ENCODE data around the gene FN3KRP.
"Not testable (repeated sequence)": the region's sequence is repeated elsewhere in the genome, so short reads cannot be mapped to it uniquely, and the experiment has no call there.

Gene FN3KRP

DNA sequence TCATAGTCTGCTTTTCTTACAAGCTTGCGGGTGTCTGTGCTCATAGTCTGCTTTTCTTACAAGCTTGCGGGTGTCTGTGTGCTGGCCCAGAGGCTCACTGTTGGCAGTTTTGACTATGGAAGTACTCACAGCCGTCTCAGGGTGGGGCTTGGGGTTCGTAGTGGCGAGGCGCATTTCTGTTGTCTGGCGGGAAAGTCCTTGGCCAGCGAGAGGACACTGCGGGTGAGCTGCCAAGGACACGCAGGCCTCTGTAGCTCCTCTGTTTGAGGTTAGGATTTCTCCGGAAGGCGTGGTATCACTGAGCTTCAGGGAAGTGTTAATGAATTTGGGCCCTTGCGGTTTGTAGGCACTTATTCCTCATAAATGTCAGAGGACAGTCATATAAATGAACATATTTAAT is 48.9 kb downstream of the FN3KRP start:
- ChIA-PET CTCF (interaction anchor here (0.9 to 2.2 kb wide), 5 partner anchors 10 to 103 kb away, joined by 3 to 9 read pairs (median 7); no protein-coding TSS in a partner anchor), POLR2A (no interaction called here)
- TF ChIP-seq, protein P1, sequence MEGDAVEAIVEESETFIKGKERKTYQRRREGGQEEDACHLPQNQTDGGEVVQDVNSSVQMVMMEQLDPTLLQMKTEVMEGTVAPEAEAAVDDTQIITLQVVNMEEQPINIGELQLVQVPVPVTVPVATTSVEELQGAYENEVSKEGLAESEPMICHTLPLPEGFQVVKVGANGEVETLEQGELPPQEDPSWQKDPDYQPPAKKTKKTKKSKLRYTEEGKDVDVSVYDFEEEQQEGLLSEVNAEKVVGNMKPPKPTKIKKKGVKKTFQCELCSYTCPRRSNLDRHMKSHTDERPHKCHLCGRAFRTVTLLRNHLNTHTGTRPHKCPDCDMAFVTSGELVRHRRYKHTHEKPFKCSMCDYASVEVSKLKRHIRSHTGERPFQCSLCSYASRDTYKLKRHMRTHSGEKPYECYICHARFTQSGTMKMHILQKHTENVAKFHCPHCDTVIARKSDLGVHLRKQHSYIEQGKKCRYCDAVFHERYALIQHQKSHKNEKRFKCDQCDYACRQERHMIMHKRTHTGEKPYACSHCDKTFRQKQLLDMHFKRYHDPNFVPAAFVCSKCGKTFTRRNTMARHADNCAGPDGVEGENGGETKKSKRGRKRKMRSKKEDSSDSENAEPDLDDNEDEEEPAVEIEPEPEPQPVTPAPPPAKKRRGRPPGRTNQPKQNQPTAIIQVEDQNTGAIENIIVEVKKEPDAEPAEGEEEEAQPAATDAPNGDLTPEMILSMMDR (IDR thresholded peaks at IDR 0.05; ENCODE audit: control extremely low read depth, extremely low read depth, low read depth, missing control alignments) = no peak
- DNase-seq (ENCODE audit: extremely low spot score) = no peak

DNA sequence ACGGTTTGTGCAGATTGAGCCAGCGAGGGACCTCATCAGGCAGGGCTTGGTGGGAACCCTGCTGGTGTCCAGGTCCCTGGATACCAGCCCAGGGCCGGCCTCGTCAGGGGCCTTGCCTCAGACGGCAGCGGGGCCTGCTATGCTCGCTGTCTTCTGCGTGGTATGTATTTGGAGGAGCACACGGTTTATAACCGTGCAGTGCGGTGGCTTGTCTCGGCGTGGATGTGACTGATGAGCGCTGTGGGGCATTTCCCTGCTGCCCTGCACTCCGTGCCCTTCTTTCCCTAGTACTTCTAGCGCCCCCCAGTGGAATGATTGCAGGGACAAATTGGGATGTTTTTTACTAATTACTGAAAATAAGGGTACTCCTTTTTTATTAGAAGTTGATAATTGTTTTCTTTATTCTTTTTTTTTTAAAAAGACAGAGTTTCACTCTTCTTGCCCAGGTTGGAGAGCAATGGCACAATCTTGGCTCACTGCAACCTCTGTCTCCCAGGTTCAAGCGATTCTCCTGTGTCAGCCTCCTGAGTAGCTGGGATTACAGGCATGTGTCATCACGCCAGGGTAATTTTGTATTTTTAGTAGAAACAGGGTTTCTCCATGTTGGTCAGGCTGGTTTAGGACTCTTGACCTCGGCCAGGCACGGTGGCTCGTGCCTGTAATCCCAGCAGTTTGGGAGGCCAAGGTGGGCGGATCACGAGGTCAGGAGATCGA is 50.7 kb downstream of the FN3KRP start:
- DNase-seq (ENCODE audit: extremely low spot score) = peak; percentile 67
- POLR2A ChIA-PET = no interaction called here
- TF ChIP-seq, protein P1 (IDR thresholded peaks at IDR 0.05; ENCODE audit: control extremely low read depth, extremely low read depth, low read depth, missing control alignments) = peak; percentile 58
- CTCF ChIA-PET = interaction anchor here (0.7 to 2.9 kb wide), 9 partner anchors 9 to 100 kb away, joined by 3 to 17 read pairs (median 4); no protein-coding TSS in a partner anchor

DNA sequence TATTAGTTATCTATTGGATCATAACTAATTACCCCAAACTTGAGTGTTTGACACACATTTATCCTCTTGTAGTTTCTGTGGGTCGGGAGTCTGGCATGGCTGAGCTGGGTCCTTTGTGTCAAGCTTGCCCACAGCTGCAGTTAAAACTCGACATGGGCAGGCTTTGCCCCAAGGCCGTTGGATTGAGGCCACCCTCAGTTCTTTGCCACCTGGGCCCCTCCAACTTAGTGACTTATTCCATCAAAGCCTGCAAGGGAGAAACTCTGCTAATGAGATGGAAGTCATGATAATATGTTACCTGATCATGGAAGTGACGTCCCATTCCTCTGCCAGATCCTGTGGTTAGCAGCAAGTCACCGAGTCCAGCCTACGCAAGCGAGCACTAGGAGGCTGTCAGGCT is 52.5 kb downstream of the FN3KRP start:
- CTCF ChIA-PET = interaction anchor here (1.7 to 2.9 kb wide), 3 partner anchors 10 to 101 kb away, joined by 4 to 17 read pairs (median 5); no protein-coding TSS in a partner anchor
- POLR2A ChIA-PET = no interaction called here

DNA sequence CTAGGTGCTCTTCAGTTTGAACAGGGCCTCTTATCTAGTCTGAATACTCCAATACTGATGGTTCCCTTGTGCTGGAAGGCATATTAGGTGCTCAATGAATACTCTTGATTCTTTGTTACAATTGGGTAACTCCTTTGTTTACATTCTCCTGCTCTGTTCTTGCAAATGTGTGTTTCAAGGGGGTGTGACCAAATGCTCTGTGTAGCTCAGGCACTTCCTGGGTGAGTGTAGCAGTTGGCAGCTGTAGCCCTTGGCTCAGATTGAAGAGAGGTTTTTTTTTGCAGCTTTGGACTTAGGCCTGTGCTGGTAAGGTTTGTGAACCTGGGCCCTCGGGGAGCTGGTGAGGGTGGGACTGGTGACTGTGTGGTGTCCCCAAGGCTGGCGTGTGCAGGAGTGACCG is 55.5 kb downstream of the FN3KRP start:
- TF ChIP-seq, protein P1 (IDR thresholded peaks at IDR 0.05; ENCODE audit: control extremely low read depth, extremely low read depth, low read depth, missing control alignments) = no peak
- ChIA-PET CTCF (interaction anchor here (3.0 to 3.1 kb wide), 2 partner anchors 9 to 103 kb away, joined by 14 to 17 read pairs; no protein-coding TSS in a partner anchor), POLR2A (no interaction called here)
- DNase-seq (ENCODE audit: extremely low spot score) = no peak

More for the DNA sequence above, 52.5 kb downstream of the FN3KRP start:
- TF ChIP-seq, protein P1 (IDR thresholded peaks at IDR 0.05; ENCODE audit: control extremely low read depth, extremely low read depth, low read depth, missing control alignments) = no peak
- no peak for DNase-seq (ENCODE audit: extremely low spot score)

DNA sequence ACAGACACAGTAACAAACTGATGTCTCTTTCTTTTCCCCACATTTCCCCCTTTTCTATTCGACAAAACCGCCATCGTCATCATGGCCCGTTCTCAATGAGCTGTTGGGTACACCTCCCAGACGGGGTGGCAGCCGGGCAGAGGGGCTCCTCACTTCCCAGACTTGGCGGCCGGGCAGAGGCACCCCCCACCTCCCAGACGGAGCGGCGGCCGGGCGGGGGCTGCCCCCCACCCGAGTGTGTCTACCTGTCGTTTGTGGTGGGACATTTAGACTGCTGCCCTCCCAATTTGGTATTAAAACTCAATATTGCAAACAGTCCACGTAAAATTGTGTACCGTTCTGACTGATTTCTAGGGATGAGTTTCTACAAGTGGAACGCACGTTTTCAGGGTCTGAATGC is 58.0 kb downstream of the FN3KRP start:
- DNase-seq (ENCODE audit: extremely low spot score); POLR2A ChIA-PET: not testable (repeated sequence)
- CTCF ChIA-PET = interaction anchor here (1.2 to 2.9 kb wide), 3 partner anchors 18 to 110 kb away, joined by 3 to 15 read pairs (median 5); no protein-coding TSS in a partner anchor

DNA sequence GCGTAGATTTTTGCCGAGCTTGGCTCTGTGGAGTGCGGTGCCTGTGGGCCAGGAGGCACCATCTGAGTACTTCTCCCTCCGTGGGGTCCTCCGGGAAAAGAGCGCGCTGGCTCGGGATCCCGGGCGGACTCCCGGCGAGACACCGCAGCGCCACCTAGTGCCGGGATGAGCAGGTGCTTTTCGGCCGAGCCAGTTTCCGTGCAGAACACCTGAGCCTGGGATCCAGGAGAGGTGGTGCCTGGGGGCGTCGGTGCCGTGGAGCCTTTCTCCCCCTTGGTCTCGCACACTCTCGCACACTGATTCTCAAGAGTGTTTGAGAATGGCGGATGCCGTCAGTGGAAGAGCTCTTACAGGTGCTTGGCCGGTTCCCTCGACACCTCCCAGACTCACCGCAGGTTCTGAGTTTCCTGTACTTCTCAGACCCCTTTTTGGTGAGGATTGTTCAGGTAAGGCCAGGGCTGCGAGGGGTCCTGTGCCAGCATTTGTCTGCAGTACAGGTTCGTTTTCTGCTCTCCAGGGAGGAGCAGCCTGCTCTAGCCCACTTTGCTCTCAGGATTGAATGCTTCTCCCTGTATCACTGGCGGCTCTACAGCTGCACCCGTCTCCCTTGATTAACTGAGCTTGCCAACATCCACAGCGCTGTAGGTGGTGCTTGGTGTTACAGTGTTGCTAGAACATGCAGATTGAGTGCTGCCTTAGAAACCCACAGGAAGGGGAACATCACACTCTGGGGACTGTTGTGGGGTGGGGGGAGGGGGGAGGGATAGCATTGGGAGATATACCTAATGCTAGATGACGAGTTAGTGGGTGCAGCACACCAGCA is 58.7 kb downstream of the FN3KRP start:
- ChIA-PET POLR2A (no interaction called here), CTCF (interaction anchor here (0.6 to 2.9 kb wide), 12 partner anchors 10 to 427 kb away, joined by 3 to 15 read pairs (median 4); no protein-coding TSS in a partner anchor)
- TF ChIP-seq, protein P1 (IDR thresholded peaks at IDR 0.05; ENCODE audit: control extremely low read depth, extremely low read depth, low read depth, missing control alignments) = peak; percentile 80
- peak; percentile 68 for DNase-seq (ENCODE audit: extremely low spot score)

All from GM10248 (cell line).